Uterus (tissue), 2 donors: ENCODE results near the gene NEK10.

Experiments
- POLR2A ChIP-seq, 2 donors: fragments of 450-650 bp; IDR thresholded peaks; one replicate each; pipeline ENCODE4 v1.6.1; 2016; ENCODE audit warnings: antibody characterized with exemption in 2 of 2, mild to moderate bottlenecking in 1 of 2, moderate library complexity in 1 of 2
- TF ChIP-seq, protein P1 (sequence below), 4 experiments: fragments of 200-600 bp in 2 of 4; fragments of 450-650 bp in 2 of 4; sonication (generic) in 2 of 4; IDR thresholded peaks; one replicate each; pipeline ENCODE4 v1.5.1; 2016 to 2019; ENCODE audit warnings: antibody characterized with exemption in 4 of 4, mild to moderate bottlenecking in 2 of 4, moderate library complexity in 1 of 4

DNA sequence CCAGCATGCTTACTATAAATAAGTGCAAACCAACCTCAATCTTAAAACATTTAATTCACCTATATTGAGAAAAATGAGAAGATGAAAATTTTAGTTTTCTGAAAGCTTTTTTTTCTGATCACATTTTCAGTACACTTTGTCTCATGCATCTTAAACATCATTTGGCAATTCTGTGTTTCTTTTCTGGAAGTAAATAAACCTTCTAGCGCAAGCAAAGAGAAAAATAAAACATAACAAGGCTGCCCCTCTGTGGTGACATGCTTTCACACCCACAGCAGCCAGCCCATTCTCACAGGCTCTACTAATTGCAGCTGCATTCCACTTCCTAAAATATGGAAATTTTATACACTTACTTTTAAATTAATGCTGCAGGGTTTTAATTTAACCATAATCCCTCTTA, 90.1 kb downstream of the NEK10 start:
- TF ChIP-seq, protein P1, sequence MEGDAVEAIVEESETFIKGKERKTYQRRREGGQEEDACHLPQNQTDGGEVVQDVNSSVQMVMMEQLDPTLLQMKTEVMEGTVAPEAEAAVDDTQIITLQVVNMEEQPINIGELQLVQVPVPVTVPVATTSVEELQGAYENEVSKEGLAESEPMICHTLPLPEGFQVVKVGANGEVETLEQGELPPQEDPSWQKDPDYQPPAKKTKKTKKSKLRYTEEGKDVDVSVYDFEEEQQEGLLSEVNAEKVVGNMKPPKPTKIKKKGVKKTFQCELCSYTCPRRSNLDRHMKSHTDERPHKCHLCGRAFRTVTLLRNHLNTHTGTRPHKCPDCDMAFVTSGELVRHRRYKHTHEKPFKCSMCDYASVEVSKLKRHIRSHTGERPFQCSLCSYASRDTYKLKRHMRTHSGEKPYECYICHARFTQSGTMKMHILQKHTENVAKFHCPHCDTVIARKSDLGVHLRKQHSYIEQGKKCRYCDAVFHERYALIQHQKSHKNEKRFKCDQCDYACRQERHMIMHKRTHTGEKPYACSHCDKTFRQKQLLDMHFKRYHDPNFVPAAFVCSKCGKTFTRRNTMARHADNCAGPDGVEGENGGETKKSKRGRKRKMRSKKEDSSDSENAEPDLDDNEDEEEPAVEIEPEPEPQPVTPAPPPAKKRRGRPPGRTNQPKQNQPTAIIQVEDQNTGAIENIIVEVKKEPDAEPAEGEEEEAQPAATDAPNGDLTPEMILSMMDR (IDR thresholded peaks at IDR 0.05), result no peak
- no peak for TF ChIP-seq POLR2A (IDR thresholded peaks at IDR 0.05)
